Mesenteric fat pad (tissue), 1 donor: ENCODE data around the gene ANP32A. TPM values are rescaled to one million over a fixed set of nuclear protein-coding genes. Genes with fewer than 3 reads are reported as not detected.
A peak's percentile ranks its signal among the peaks of the same experiment; 100 is the strongest.

Experiments used
- DNase-seq: peaks from one replicate; pipeline ENCODE4 v3.0.0-alpha.2; 2020; ENCODE audit warnings: low spot score
- total RNA-seq: library from RNA; stranded (reverse); fragmentation: NEBNext Ultra II Directional; extraction: Animal tissue kit (Norgen Biotek cat#: 25700); gene quantifications from one replicate; pipeline ENCODE4 v1.2.1, GENCODE V29; 2021
- donor health status: DM: yes; HTN: yes; CAD: no.

ANP32A gene
- total RNA-seq, 1 donor from 2014 or later = 92.6 TPM

- DNase-seq = no peak
Observed at GRCh38 chr15:68821190-68821840, 620 bp upstream of the ANP32A start.

GRCh38 chr15:68819495-68820294, 1.0 kb downstream of the ANP32A start:
- DNase-seq = no peak

- no peak for DNase-seq
Observed at GRCh38 chr15:68818769-68819494, 1.8 kb downstream of the ANP32A start.

- DNase-seq = no peak
Observed at GRCh38 chr15:68818066-68818768, 2.5 kb downstream of the ANP32A start.

GRCh38 chr15:68817304-68818065, 3.2 kb downstream of the ANP32A start:
- DNase-seq = no peak

GRCh38 chr15:68816795-68817303, 3.8 kb downstream of the ANP32A start:
- DNase-seq = no peak

GRCh38 chr15:68816158-68816557, 4.5 kb downstream of the ANP32A start:
- DNase-seq = no peak

GRCh38 chr15:68815598-68815997, 5.1 kb downstream of the ANP32A start:
- DNase-seq = no peak

GRCh38 chr15:68814596-68814995, 6.1 kb downstream of the ANP32A start:
- no peak for DNase-seq

GRCh38 chr15:68812597-68813431, 7.9 kb downstream of the ANP32A start:
- no peak for DNase-seq

- no peak for DNase-seq
Observed at GRCh38 chr15:68812069-68812468, 8.6 kb downstream of the ANP32A start.

GRCh38 chr15:68809517-68809916, 11.2 kb downstream of the ANP32A start:
- no peak for DNase-seq

- DNase-seq = no peak
Observed at GRCh38 chr15:68808770-68809169, 11.9 kb downstream of the ANP32A start.

- no peak for DNase-seq
Observed at GRCh38 chr15:68808091-68808490, 12.6 kb downstream of the ANP32A start.

GRCh38 chr15:68807249-68807648, 13.4 kb downstream of the ANP32A start:
- DNase-seq = no peak

- DNase-seq = no peak
Observed at GRCh38 chr15:68806220-68807060, 14.3 kb downstream of the ANP32A start.

GRCh38 chr15:68802373-68802772, 18.3 kb downstream of the ANP32A start:
- DNase-seq = peak; percentile 33

- peak; percentile 16 for DNase-seq
Observed at GRCh38 chr15:68801572-68802148, 19.0 kb downstream of the ANP32A start.
